GM12873 (cell line): ENCODE data around the gene ROR2.

Experiments
- TF ChIP-seq, protein P1 (sequence below): IDR thresholded peaks from 2 replicates; pipeline ENCODE4 v1.5.1; 2012; ENCODE audit warnings: low read depth, mild to moderate bottlenecking, moderate library complexity, low read length, control low read depth; ENCODE audit not compliant: insufficient read depth; ENCODE audit errors: missing control alignments

ROR2 gene

DNA sequence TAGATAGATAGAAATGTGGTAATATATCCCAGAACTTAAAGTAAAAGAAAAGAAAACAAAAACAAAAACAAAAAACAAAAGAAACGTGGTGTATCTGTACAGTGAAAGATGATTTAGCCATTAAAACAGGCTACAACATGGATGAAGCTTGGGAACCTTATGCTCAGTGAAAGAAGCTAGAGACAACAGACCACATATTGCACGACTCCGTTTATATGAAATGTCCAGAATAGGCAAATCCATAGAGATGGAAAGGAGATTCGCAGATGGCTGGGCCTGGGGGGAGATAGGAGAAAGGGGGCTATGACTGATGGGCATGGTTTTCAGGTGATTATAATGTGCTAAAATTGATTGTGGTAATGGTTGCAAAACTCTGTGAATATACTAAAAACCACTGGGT lies 86.6 kb downstream of the ROR2 start:
- TF ChIP-seq, protein P1, sequence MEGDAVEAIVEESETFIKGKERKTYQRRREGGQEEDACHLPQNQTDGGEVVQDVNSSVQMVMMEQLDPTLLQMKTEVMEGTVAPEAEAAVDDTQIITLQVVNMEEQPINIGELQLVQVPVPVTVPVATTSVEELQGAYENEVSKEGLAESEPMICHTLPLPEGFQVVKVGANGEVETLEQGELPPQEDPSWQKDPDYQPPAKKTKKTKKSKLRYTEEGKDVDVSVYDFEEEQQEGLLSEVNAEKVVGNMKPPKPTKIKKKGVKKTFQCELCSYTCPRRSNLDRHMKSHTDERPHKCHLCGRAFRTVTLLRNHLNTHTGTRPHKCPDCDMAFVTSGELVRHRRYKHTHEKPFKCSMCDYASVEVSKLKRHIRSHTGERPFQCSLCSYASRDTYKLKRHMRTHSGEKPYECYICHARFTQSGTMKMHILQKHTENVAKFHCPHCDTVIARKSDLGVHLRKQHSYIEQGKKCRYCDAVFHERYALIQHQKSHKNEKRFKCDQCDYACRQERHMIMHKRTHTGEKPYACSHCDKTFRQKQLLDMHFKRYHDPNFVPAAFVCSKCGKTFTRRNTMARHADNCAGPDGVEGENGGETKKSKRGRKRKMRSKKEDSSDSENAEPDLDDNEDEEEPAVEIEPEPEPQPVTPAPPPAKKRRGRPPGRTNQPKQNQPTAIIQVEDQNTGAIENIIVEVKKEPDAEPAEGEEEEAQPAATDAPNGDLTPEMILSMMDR, result no peak

DNA sequence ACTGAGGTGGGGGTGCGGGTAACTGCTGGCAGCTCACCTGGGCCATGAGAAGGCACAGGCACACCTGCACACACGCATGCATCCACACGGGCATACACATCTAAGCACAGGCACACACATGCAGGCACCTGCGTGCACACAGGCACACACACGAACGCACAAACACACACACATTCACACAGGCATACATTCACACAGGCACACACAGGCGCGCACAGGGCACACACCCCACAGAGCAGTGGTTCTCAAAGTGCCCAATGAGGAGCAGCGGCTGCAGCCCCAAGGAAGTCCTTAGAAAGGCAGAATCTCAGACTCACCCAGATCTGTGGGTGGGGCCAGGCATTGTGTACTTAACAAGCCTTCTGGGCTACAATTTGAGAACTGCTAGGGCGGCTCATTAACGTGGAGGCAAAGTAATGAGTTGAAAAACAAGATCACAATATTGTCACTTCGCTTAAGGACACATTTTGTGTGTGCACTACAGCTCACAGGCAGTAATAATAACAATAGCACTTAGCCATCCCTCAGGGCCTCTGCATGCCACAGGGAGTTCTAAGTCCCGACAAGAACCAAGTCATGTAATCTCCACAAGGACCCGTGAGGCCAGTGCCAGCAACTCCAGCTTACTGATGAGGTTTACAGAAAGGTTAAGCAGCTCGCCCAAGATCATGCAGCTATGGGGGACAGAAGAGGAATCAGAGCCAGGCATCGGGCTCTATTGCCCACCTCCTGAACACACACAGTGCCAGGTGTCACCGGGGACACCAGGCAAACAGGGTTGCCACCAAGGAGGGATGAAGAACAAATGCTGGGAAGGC lies 91.6 kb downstream of the ROR2 start:
- TF ChIP-seq, protein P1, result no peak

DNA sequence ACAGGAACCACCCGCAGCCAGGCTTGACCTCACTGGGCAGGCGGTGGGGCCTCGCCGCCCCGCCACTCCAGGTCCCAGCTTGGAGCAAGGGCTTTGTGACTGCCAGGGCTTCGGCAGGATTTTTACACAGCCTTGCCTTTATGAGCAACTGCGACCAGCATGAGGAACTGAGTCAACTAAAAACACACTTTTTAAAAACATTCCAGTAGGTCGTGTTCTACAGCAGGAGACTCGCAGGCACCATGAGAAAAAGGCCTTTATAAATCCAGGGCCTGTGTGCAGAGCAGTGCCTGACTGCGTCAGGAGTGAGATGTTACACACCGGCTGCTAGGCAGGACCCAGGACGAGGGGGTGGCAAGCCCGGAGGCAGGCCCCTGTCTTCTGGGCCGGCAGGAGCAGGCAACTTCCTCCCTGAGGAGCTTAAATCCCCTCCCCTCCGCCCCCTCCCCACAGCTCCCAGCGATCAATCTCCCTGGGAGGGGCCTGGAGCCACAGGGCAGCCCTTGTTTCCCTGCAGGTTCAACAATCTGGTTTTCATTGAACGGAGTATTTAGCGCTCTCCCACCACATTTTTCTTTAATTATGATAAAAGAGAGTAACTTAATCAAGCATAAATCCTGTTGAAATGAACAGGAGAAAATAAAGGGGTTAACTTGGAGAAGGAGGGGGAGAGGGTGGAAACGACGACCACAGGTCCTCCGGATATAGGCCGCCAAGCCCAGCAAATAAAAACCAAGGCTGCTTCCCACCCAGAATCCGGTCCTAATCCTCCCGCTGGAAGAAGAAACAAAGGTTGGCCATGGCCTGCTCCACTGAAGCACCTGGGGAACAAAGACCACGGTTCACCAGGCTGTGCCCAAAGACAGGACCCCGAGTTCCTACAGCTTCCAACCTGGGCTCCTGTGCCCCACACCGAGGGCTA lies 92.5 kb downstream of the ROR2 start:
- TF ChIP-seq, protein P1, result no peak

DNA sequence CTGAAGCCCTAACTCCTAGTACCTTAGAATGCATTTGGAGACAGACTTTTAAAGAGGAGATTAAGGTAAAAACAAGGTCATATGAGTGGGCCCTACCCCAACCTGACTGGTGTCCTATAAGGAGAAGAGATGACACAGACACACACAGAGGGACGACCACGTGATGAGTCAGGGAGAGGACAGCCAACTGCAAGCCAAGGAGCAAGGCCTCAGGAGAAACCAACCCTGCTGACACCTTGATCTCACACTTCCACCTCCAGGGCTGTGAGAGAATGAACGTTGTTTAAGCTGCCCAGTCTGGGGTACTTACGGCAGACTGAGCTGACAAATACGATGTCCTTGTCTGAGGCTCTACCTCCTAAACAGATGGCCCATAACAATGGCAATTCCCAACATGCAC lies 93.6 kb downstream of the ROR2 start:
- TF ChIP-seq, protein P1, result no peak

DNA sequence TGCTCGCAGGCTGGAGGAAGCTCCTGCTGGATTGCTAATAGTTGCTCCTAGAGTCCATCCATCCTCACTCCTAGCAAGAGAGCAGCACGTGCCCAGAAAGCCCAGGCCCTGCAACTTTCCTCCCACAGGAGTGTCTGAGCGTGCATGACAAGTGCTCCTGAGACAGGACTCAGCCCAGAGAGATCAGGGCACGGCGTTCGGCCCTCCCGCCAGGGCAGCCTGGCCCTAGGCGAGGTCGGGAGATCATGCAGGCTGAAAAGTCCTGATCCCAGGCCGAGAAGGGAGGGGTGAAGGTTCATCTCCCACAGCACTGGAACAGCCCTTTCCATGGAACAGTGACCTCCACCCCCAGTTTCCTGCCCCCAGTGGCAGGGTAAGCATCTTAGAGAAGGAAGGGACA lies 94.8 kb downstream of the ROR2 start:
- TF ChIP-seq, protein P1, result no peak

DNA sequence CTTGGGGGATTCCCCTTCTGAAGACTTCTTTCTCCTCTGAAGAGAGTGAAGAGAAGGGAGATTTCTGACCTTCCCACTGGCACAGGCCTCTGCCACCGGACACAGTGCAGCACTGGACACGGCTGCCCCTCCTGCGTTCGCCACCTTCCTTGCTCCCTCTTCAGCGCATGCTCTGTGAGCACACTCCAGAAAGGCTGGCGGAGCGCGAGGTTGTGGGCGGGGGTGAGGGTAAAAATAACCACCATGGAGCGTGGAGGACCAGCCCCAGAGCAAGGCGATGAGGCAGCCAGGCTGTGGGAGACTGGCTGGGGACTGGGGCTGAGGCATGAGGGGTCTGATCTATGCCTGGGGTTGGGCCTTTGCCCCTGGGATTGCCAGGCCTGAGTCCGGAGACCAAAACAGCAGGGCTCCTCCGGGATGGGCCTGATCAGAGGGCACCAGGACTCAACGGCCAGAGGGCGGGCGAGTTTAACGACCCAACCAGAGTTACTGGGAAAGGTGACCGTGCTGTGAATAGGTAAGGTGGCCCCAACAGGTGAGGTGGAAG lies 97.2 kb downstream of the ROR2 start:
- TF ChIP-seq, protein P1, result no peak

DNA sequence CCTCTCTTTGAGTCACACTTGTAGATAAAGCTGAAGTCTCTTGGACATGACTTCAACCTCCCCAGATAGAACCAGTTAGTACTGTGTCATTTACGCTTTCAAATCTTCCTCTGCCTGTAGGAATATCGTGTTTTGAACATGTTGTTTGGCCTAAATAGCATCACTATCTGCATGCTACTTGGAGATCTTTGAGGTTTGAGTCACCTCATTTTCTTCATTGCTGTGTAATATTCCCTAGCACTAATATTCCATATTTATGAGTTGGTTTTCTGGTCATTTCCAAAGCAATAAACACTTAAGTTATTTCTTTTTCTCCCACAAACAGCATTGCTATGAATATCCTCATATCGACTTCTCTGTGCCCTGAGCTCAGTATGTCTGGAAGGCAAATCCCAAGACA lies 100.3 kb downstream of the ROR2 start:
- TF ChIP-seq, protein P1, result no peak
